ENCODE measurements around the gene PNN.

PNN gene

GRCh38 chr14:39169541-39169900 is 5.5 kb upstream of the PNN start:
- peaks cover 21% of the 10 kb centered on the region for H3K36me3 Mint-ChIP-seq (ENCODE audit: low read depth)
- H3K27me3 Mint-ChIP-seq (ENCODE audit: low read depth, poor library complexity), result no peaks in the 10 kb centered on the region
- no peak for DNase-seq
- H3K9me3 Mint-ChIP-seq, result no peaks in the 10 kb centered on the region
- peak overlapping the region; percentile 100 for H3K27ac Mint-ChIP-seq
- peak overlapping the region; percentile 96 for H3K4me3 Mint-ChIP-seq
- no peak for TF ChIP-seq CTCF (IDR thresholded peaks at IDR 0.05)
- peaks cover 38% of the 10 kb centered on the region for H3K4me1 Mint-ChIP-seq

- Mint-ChIP-seq H3K9me3 (no peaks in the 10 kb centered on the region), H3K27ac (peak overlapping the region; percentile 66), H3K36me3 (ENCODE audit: low read depth) (peaks cover 31% of the 10 kb centered on the region), H3K4me1 (peaks cover 48% of the 10 kb centered on the region), H3K4me3 (peak overlapping the region; percentile 28), H3K27me3 (ENCODE audit: low read depth, poor library complexity) (no peaks in the 10 kb centered on the region)
- TF ChIP-seq CTCF (IDR thresholded peaks at IDR 0.05), result no peak
- no peak for DNase-seq
Measured at GRCh38 chr14:39173198-39173597, 1.9 kb upstream of the PNN start.

GRCh38 chr14:39175445-39176262 is 600 bp downstream of the PNN start:
- Mint-ChIP-seq H3K4me1 (peaks cover 42% of the 10 kb centered on the region), H3K27ac (peak overlapping the region; percentile 100), H3K27me3 (ENCODE audit: low read depth, poor library complexity) (no peaks in the 10 kb centered on the region), H3K36me3 (ENCODE audit: low read depth) (peaks cover 29% of the 10 kb centered on the region), H3K9me3 (no peaks in the 10 kb centered on the region), H3K4me3 (peak overlapping the region; percentile 100)
- peak; percentile 63 for DNase-seq
- no peak for TF ChIP-seq CTCF (IDR thresholded peaks at IDR 0.05)

GRCh38 chr14:39176263-39177167 is 1.5 kb downstream of the PNN start:
- Mint-ChIP-seq H3K36me3 (ENCODE audit: low read depth) (peaks cover 29% of the 10 kb centered on the region), H3K27me3 (ENCODE audit: low read depth, poor library complexity) (no peaks in the 10 kb centered on the region), H3K4me3 (peak overlapping the region; percentile 100), H3K9me3 (no peaks in the 10 kb centered on the region), H3K27ac (peak overlapping the region; percentile 100), H3K4me1 (peaks cover 37% of the 10 kb centered on the region)
- no peak for TF ChIP-seq CTCF (IDR thresholded peaks at IDR 0.05)
- no peak for DNase-seq

- Mint-ChIP-seq H3K4me1 (peaks cover 33% of the 10 kb centered on the region), H3K9me3 (no peaks in the 10 kb centered on the region), H3K36me3 (ENCODE audit: low read depth) (peaks cover 29% of the 10 kb centered on the region), H3K27ac (peak overlapping the region; percentile 84), H3K4me3 (peak overlapping the region; percentile 77), H3K27me3 (ENCODE audit: low read depth, poor library complexity) (no peaks in the 10 kb centered on the region)
- no peak for TF ChIP-seq CTCF (IDR thresholded peaks at IDR 0.05)
- no peak for DNase-seq
Measured at GRCh38 chr14:39177168-39177545, 2.1 kb downstream of the PNN start.
